Activated T-cell treated with anti-CD3 and anti-CD28 coated beads for 1 hour (primary cell): ENCODE measurements around the gene EDEM1.
"Not testable (repeated sequence)": the region's sequence is repeated elsewhere in the genome, so short reads cannot be mapped to it uniquely, and the experiment has no call there.

Experiments
- DNase-seq: peaks from one replicate; pipeline ENCODE4 v3.0.0-alpha.2; 2020; ENCODE audit warnings: low read depth

The EDEM1 gene

GRCh38 chr3:5179036-5179435 lies 8.5 kb upstream of the EDEM1 start:
- not testable (repeated sequence) for DNase-seq

- DNase-seq, result no peak
Measured at GRCh38 chr3:5181469-5182141, 5.9 kb upstream of the EDEM1 start.

- DNase-seq, result not testable (repeated sequence)
Measured at GRCh38 chr3:5183714-5184113, 3.8 kb upstream of the EDEM1 start.

- no peak for DNase-seq
Measured at GRCh38 chr3:5184499-5184898, 3.0 kb upstream of the EDEM1 start.

GRCh38 chr3:5185093-5185673 lies 2.3 kb upstream of the EDEM1 start:
- DNase-seq, result no peak

- no peak for DNase-seq
Measured at GRCh38 chr3:5186089-5186857, 1.2 kb upstream of the EDEM1 start.

GRCh38 chr3:5186858-5187155 lies 700 bp upstream of the EDEM1 start:
- DNase-seq, result no peak

- DNase-seq, result peak; percentile 32
Measured at GRCh38 chr3:5187920-5188418, 462 bp downstream of the EDEM1 start.

GRCh38 chr3:5188419-5189221 lies 1.1 kb downstream of the EDEM1 start:
- DNase-seq, result peak; percentile 27

- no peak for DNase-seq
Measured at GRCh38 chr3:5190147-5190791, 2.8 kb downstream of the EDEM1 start.

GRCh38 chr3:5191555-5192304 lies 4.2 kb downstream of the EDEM1 start:
- no peak for DNase-seq

- DNase-seq, result no peak
Measured at GRCh38 chr3:5192571-5193365, 5.3 kb downstream of the EDEM1 start.

GRCh38 chr3:5194341-5194740 lies 6.8 kb downstream of the EDEM1 start:
- no peak for DNase-seq

- DNase-seq, result no peak
Measured at GRCh38 chr3:5194801-5195509, 7.4 kb downstream of the EDEM1 start.

- no peak for DNase-seq
Measured at GRCh38 chr3:5195605-5196004, 8.1 kb downstream of the EDEM1 start.

GRCh38 chr3:5197022-5197421 lies 9.5 kb downstream of the EDEM1 start:
- no peak for DNase-seq

GRCh38 chr3:5197470-5198312 lies 10.2 kb downstream of the EDEM1 start:
- no peak for DNase-seq

GRCh38 chr3:5198313-5198677 lies 10.8 kb downstream of the EDEM1 start:
- no peak for DNase-seq
